ENCODE measurements around the gene S100A10. TPM values are rescaled to one million over a fixed set of nuclear protein-coding genes. Genes with fewer than 3 reads are reported as not detected.

Gene S100A10
- total and polyA plus RNA-seq, 2 experiments from 2014 or later: 14.6 to 103 TPM

DNA sequence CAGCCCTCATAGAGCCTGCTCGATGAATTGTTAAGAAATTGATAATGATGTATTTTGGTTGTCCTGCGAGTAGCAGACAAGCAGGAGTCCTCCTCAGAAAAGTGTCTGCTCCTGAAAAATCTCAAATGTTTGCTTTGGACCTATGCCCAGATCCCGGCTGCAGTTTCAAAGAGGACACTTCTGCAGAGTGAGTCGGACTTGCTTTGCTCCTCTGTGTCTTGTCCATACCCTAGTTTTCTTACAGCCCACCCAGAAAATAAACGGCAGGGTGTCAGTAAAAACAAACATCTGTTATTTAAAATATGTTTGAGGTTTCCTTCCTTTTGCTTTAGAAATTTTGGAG is 2.8 kb downstream of the S100A10 start:
- DNase-seq (ENCODE audit: low read depth in 1 of 2, low spot score in 1 of 2): peak; percentile 40 to 68
- TF ChIP-seq, protein P1, sequence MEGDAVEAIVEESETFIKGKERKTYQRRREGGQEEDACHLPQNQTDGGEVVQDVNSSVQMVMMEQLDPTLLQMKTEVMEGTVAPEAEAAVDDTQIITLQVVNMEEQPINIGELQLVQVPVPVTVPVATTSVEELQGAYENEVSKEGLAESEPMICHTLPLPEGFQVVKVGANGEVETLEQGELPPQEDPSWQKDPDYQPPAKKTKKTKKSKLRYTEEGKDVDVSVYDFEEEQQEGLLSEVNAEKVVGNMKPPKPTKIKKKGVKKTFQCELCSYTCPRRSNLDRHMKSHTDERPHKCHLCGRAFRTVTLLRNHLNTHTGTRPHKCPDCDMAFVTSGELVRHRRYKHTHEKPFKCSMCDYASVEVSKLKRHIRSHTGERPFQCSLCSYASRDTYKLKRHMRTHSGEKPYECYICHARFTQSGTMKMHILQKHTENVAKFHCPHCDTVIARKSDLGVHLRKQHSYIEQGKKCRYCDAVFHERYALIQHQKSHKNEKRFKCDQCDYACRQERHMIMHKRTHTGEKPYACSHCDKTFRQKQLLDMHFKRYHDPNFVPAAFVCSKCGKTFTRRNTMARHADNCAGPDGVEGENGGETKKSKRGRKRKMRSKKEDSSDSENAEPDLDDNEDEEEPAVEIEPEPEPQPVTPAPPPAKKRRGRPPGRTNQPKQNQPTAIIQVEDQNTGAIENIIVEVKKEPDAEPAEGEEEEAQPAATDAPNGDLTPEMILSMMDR (IDR thresholded peaks at IDR 0.05; ENCODE audit: low read depth, low read length): no peak
- Histone ChIP-seq H3K4me1 (ENCODE audit: low read depth) (peaks cover 6% of the 10 kb centered on the region), H3K9me3 (ENCODE audit: low read depth) (no peaks in the 10 kb centered on the region), H3K36me3 (no peaks in the 10 kb centered on the region), H3K4me3 (no peak overlapping the region), H3K27ac (no peak overlapping the region), H3K27me3 (peaks cover 52% of the 10 kb centered on the region)

DNA sequence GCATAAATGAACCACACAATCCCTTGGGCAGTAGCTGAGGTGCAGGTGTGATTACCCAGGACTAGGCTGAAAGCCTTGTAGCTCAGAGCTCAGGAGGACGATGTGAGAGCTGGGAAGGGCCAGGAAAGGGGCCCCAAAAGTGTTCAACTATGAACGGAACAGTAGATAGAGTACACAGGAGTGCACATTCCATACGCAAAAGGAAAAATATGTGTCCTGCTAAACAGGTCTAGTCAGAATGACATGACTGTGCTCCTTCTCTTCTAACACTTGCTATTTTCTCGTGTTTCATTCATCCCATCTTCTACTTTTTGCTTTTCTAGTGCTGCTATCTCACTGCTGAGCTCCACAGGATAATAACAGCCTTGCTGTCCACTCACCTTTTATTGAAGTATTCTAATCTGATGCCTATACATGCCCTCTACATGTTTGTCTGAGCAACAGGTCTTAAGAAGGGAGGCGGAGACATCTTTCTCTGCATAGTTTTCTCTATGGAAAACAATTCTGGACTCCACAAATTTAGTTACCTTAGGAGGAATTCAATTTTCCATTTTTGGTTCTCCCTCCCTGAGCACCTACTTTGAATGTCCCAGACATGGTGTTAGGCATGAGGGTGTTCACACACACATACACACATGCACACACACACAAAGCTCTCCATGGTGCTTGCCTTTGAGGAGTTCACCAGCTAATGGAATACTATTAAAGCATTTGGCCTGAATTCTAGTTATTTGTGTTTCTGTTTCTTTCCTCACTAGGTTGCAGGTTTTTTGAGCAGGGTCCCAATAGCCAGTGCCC is 3.4 kb downstream of the S100A10 start:
- DNase-seq (ENCODE audit: low read depth in 1 of 2, low spot score in 1 of 2): peak in 1 of 2 donors; percentile 14
- Histone ChIP-seq H3K36me3 (no peaks in the 10 kb centered on the region), H3K4me1 (ENCODE audit: low read depth) (peaks cover 6% of the 10 kb centered on the region), H3K27me3 (peaks cover 46% of the 10 kb centered on the region), H3K27ac (no peak overlapping the region), H3K9me3 (ENCODE audit: low read depth) (no peaks in the 10 kb centered on the region), H3K4me3 (no peak overlapping the region)
- TF ChIP-seq, protein P1 (IDR thresholded peaks at IDR 0.05; ENCODE audit: low read depth, low read length): no peak

DNA sequence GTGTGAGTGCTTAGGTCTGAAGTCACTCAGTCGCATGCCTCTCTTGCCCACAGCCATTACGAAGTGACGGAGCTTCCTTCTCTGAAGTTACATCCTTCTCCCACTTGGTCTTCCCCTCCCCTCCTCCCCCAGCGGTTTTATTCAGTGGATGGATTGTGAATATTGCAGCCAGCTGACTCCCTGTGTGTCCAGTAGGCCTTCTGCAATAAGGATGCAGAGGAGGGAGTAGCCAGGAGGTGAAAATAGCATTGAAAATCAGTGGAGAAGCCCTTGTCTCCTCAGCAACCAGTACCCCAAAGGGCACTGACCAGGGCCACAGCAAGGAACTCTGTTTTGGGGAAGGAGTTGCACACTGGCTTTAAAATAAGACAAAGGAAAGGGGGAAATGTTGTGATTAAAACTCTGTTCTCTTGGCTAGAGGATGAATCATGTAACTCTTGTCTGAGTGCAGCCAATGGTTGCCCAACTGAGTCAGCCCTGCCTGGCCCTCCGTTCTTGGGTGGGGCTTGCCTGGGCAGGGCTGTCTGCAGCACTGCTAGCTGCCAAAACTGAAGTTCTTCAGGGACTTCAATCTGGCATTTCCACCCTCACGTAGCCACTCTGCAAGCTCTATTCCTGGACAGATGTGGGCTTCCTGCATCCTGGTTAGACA is 4.3 kb downstream of the S100A10 start:
- DNase-seq (ENCODE audit: low read depth in 1 of 2, low spot score in 1 of 2): peak in 1 of 2 donors; percentile 84
- Histone ChIP-seq H3K36me3 (no peaks in the 10 kb centered on the region), H3K27ac (no peak overlapping the region), H3K27me3 (peaks cover 38% of the 10 kb centered on the region), H3K4me1 (ENCODE audit: low read depth) (peaks cover 6% of the 10 kb centered on the region), H3K9me3 (ENCODE audit: low read depth) (no peaks in the 10 kb centered on the region), H3K4me3 (no peak overlapping the region)
- TF ChIP-seq, protein P1 (IDR thresholded peaks at IDR 0.05; ENCODE audit: low read depth, low read length): no peak

DNA sequence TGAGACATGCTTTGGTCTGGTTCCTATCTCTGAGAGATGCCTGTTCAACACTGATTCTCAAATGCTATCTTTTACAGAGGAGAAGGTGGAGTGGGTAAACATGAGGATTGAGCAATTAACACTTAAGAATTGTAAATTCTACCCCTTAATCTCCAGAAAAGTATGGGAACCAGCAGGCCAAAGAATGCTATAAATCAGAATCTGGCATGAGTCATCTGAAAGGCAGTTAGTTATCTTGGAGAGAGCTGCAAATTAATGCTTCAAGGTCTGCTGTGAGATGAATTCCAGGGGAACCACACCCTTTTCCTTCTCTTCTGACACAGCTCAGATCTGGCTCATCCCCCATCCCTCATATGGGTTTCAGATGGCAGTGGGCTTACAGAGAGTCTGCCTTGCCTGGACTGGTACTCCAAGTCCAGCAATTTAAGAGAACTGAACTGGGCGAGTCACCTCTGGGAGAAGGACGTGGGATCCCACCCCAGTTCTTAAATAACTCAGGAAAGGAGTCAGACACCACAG is 5.2 kb downstream of the S100A10 start:
- Histone ChIP-seq H3K27ac (no peak overlapping the region), H3K4me1 (ENCODE audit: low read depth) (peaks cover 6% of the 10 kb centered on the region), H3K36me3 (no peaks in the 10 kb centered on the region), H3K9me3 (ENCODE audit: low read depth) (no peaks in the 10 kb centered on the region), H3K4me3 (no peak overlapping the region), H3K27me3 (peaks cover 29% of the 10 kb centered on the region)
- peak in 1 of 2 donors; percentile 85 for DNase-seq (ENCODE audit: low read depth in 1 of 2, low spot score in 1 of 2)
- TF ChIP-seq, protein P1 (IDR thresholded peaks at IDR 0.05; ENCODE audit: low read depth, low read length): no peak

DNA sequence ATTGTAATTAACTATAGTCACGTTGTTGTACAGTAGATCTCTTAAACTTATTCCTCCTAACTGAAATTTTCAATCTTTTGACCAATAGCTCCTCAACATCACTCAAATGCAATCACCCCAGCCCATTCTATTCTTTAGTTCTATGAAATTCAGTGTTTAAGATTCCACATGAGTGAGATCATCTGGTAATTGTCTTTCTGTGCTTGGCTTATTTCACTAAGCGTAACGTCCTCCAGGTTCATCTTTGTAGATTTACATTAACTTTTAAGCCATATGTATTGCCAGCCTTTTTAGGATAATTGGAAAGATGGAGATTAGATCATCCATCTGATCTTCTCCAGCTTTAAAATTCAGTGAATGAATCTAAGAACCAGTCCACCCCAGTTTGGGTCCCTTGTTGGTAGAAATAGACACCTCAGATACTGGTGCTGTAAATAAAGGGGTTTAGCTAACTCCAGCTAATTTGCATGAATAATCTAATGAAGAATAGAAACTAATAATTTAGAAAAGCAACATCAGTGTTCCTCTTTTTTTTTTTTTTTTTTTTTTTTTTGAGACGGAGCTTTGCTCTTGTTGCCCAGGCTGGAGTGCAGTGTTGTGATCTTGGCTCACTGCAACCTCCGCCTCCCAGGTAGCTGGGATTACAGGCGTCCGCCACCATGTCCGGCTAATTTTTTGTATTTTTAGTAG is 7.0 kb downstream of the S100A10 start:
- Histone ChIP-seq H3K36me3 (no peaks in the 10 kb centered on the region), H3K27me3 (peaks cover 11% of the 10 kb centered on the region)
- TF ChIP-seq, protein P1 (IDR thresholded peaks at IDR 0.05; ENCODE audit: low read depth, low read length): no peak

More for the DNA sequence above, 7.0 kb downstream of the S100A10 start:
- DNase-seq (ENCODE audit: low read depth in 1 of 2, low spot score in 1 of 2): no peak
- Histone ChIP-seq H3K27ac (no peak overlapping the region), H3K9me3 (ENCODE audit: low read depth) (no peaks in the 10 kb centered on the region), H3K4me3 (no peak overlapping the region), H3K4me1 (ENCODE audit: low read depth) (peaks cover 6% of the 10 kb centered on the region)
